SK-N-SH (cell line): ENCODE data around the gene CD72.

Experiments
- FOSL2 ChIP-seq: IDR thresholded peaks from 2 replicates; pipeline ENCODE4 v1.4.0; 2012; ENCODE audit warnings: low read depth, mild to moderate bottlenecking, moderate library complexity, borderline replicate concordance
- JUND ChIP-seq: IDR thresholded peaks from 2 replicates; pipeline ENCODE4 v1.4.0; 2012
- POLR2AphosphoS5 ChIP-seq: IDR thresholded peaks from 2 replicates; pipeline ENCODE4 v1.6.1; 2012; ENCODE audit warnings: low read depth, low read length
- RFX5 ChIP-seq: IDR thresholded peaks from 2 replicates; pipeline ENCODE4 v1.6.1; 2012; ENCODE audit warnings: mild to moderate bottlenecking, improper control_type of control experiment, low read length
- SIN3A ChIP-seq: IDR thresholded peaks from 2 replicates; pipeline ENCODE4 v1.6.1; 2012; ENCODE audit warnings: low read depth, mild to moderate bottlenecking, low read length, moderate library complexity, borderline replicate concordance
- SMC3 ChIP-seq: IDR thresholded peaks from 2 replicates; pipeline ENCODE4 v1.6.1; 2012; ENCODE audit warnings: low read depth, low read length, improper control_type of control experiment
- YY1 ChIP-seq: IDR thresholded peaks from 2 replicates; pipeline ENCODE4 v1.4.0; 2012; ENCODE audit warnings: low read depth, mild to moderate bottlenecking
- TF ChIP-seq, protein P1 (sequence below): fragments of 200-600 bp; sonication (generic); IDR thresholded peaks from 2 replicates; pipeline ENCODE4 v1.6.1; 2017; ENCODE audit warnings: antibody characterized with exemption, mild to moderate bottlenecking, moderate library complexity
- TF ChIP-seq, protein P2 (sequence below): IDR thresholded peaks from 2 replicates; pipeline ENCODE4 v1.4.0; 2012; ENCODE audit warnings: low read depth
- TF ChIP-seq, protein P3 (sequence below): IDR thresholded peaks from 2 replicates; pipeline ENCODE4 v1.6.1; 2012; ENCODE audit warnings: mild to moderate bottlenecking, low read depth, low read length, moderate library complexity

DNA sequence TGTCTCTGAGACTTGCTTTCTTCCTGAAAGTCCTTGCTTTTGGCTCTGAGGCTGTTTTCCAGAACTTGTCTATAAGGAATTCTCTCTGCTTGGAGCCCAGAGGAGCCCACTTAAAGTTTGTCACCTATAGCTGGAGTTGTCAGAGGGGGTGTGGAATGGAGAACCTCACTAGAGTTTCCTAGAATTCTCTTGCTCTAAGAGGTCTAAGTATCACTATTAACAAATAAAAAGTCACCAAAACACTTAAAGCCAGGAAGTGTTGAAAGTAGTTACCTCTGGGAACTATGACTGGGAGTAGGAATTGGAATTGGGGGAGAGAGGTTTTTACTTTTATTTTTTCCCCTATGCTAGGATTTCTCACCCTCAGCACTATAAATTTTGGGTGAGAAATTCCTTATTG is 17.5 kb upstream of the CD72 start:
- no peak for TF ChIP-seq POLR2AphosphoS5
- TF ChIP-seq, protein P1, sequence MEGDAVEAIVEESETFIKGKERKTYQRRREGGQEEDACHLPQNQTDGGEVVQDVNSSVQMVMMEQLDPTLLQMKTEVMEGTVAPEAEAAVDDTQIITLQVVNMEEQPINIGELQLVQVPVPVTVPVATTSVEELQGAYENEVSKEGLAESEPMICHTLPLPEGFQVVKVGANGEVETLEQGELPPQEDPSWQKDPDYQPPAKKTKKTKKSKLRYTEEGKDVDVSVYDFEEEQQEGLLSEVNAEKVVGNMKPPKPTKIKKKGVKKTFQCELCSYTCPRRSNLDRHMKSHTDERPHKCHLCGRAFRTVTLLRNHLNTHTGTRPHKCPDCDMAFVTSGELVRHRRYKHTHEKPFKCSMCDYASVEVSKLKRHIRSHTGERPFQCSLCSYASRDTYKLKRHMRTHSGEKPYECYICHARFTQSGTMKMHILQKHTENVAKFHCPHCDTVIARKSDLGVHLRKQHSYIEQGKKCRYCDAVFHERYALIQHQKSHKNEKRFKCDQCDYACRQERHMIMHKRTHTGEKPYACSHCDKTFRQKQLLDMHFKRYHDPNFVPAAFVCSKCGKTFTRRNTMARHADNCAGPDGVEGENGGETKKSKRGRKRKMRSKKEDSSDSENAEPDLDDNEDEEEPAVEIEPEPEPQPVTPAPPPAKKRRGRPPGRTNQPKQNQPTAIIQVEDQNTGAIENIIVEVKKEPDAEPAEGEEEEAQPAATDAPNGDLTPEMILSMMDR, result no peak
- no peak for TF ChIP-seq YY1
- TF ChIP-seq RFX5, result no peak
- TF ChIP-seq SIN3A, result no peak
- TF ChIP-seq SMC3, result no peak
- TF ChIP-seq, protein P2, sequence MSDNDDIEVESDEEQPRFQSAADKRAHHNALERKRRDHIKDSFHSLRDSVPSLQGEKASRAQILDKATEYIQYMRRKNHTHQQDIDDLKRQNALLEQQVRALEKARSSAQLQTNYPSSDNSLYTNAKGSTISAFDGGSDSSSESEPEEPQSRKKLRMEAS, result no peak
- TF ChIP-seq JUND, result no peak
- TF ChIP-seq FOSL2, result no peak
- TF ChIP-seq, protein P3, sequence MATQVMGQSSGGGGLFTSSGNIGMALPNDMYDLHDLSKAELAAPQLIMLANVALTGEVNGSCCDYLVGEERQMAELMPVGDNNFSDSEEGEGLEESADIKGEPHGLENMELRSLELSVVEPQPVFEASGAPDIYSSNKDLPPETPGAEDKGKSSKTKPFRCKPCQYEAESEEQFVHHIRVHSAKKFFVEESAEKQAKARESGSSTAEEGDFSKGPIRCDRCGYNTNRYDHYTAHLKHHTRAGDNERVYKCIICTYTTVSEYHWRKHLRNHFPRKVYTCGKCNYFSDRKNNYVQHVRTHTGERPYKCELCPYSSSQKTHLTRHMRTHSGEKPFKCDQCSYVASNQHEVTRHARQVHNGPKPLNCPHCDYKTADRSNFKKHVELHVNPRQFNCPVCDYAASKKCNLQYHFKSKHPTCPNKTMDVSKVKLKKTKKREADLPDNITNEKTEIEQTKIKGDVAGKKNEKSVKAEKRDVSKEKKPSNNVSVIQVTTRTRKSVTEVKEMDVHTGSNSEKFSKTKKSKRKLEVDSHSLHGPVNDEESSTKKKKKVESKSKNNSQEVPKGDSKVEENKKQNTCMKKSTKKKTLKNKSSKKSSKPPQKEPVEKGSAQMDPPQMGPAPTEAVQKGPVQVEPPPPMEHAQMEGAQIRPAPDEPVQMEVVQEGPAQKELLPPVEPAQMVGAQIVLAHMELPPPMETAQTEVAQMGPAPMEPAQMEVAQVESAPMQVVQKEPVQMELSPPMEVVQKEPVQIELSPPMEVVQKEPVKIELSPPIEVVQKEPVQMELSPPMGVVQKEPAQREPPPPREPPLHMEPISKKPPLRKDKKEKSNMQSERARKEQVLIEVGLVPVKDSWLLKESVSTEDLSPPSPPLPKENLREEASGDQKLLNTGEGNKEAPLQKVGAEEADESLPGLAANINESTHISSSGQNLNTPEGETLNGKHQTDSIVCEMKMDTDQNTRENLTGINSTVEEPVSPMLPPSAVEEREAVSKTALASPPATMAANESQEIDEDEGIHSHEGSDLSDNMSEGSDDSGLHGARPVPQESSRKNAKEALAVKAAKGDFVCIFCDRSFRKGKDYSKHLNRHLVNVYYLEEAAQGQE, result no peak
